ENCODE measurements around the gene ZCCHC7.
"Not testable (repeated sequence)": the region's sequence is repeated elsewhere in the genome, so short reads cannot be mapped to it uniquely, and the experiment has no call there.

GRCh38 chr9:37114442-37114841, 5.9 kb upstream of the ZCCHC7 start:
- TF ChIP-seq CTCF (IDR thresholded peaks at IDR 0.05; ENCODE audit: borderline replicate concordance, extremely low read depth, low read length, poor library complexity, severe bottlenecking); EZH2 (IDR thresholded peaks at IDR 0.05; ENCODE audit: borderline replicate concordance, low read depth, low read length, severe bottlenecking): not testable (repeated sequence)

Data from DND-41 (cell line).